Osteoblast (primary cell): Measurements from ENCODE around the gene MAP6. TPM values are rescaled to one million over a fixed set of nuclear protein-coding genes. Genes with fewer than 3 reads are reported as not detected.

Source experiments
- DNase-seq: peaks from one replicate; pipeline ENCODE4 v3.0.0; 2011; ENCODE audit warnings: low spot score, mixed read lengths; ENCODE audit not compliant: insufficient read length; ENCODE audit errors: missing footprints
- H2AFZ ChIP-seq: 2 replicates; pipeline ENCODE4 v1.6.0; 2011; ENCODE audit warnings: mild to moderate bottlenecking, low read length
- H3K27ac ChIP-seq: 2 replicates; pipeline ENCODE4 v1.5.1; 2011; ENCODE audit warnings: mild to moderate bottlenecking, low read depth, low read length, moderate library complexity
- H3K27me3 ChIP-seq: 2 replicates; pipeline ENCODE4 v1.6.0; 2012; ENCODE audit warnings: mild to moderate bottlenecking, control low read depth, inconsistent platforms, low read length, moderate library complexity; ENCODE audit not compliant: insufficient read depth
- H3K36me3 ChIP-seq: 2 replicates; pipeline ENCODE4 v1.5.1; 2011; ENCODE audit warnings: mild to moderate bottlenecking, low read length, control low read depth, moderate library complexity; ENCODE audit not compliant: insufficient read depth
- H3K4me1 ChIP-seq: 2 replicates; pipeline ENCODE4 v1.5.1; 2011; ENCODE audit warnings: mild to moderate bottlenecking, low read length, control low read depth, moderate library complexity; ENCODE audit not compliant: insufficient read depth
- H3K4me2 ChIP-seq: 2 replicates; pipeline ENCODE4 v1.6.0; 2011; ENCODE audit warnings: mild to moderate bottlenecking, low read length; ENCODE audit not compliant: insufficient read depth
- H3K4me3 ChIP-seq: fragments of 200-600 bp; sonication (generic); 3 replicates; pipeline ENCODE4 v1.5.1; 2012; ENCODE audit warnings: mild to moderate bottlenecking, low read length, inconsistent platforms; ENCODE audit not compliant: insufficient read depth
- H3K79me2 ChIP-seq: 2 replicates; pipeline ENCODE4 v1.6.0; 2012; ENCODE audit warnings: mild to moderate bottlenecking, low read length, control low read depth, inconsistent platforms; ENCODE audit not compliant: insufficient read depth
- H3K9me3 ChIP-seq: 2 replicates; pipeline ENCODE4 v1.5.1; 2011; ENCODE audit warnings: low read depth, low read length, control low read depth
- H4K20me1 ChIP-seq: 2 replicates; pipeline ENCODE4 v1.6.0; 2012; ENCODE audit warnings: mild to moderate bottlenecking, low read length, control low read depth; ENCODE audit not compliant: insufficient read depth
- CTCF ChIP-seq: IDR thresholded peaks from 2 replicates; pipeline ENCODE4 v1.5.1; 2011; ENCODE audit warnings: mild to moderate bottlenecking, low read depth, low read length, moderate library complexity; ENCODE audit errors: extremely low read depth
- total RNA-seq: library from RNA; depleted of rRNA; stranded (reverse); fragments of >200 nt; gene quantifications from 2 replicates; pipeline ENCODE4 v1.2.3, GENCODE V29; 2012

MAP6 gene
- total RNA-seq, 1 donor = 0.72 TPM

GRCh38 chr11:75597636-75598035 is 71.2 kb downstream of the MAP6 start:
- Histone ChIP-seq H3K36me3 (no peaks in the 10 kb centered on the region), H3K27ac (no peak overlapping the region), H3K27me3 (peaks cover 7% of the 10 kb centered on the region), H3K9me3 (no peaks in the 10 kb centered on the region), H3K4me2 (no peak overlapping the region), H3K4me1 (peaks cover under 1% of the 10 kb centered on the region), H2AFZ (no peak overlapping the region), H4K20me1 (no peaks in the 10 kb centered on the region), H3K79me2 (no peaks in the 10 kb centered on the region), H3K4me3 (no peak overlapping the region)
- TF ChIP-seq CTCF = peak; percentile 72
- DNase-seq = no peak

GRCh38 chr11:75596914-75597313 is 71.9 kb downstream of the MAP6 start:
- H3K9me3 ChIP-seq = no peaks in the 10 kb centered on the region
- TF ChIP-seq CTCF = no peak
- no peak overlapping the region for H3K4me2 ChIP-seq
- H2AFZ ChIP-seq = no peak overlapping the region
- peaks cover 7% of the 10 kb centered on the region for H3K27me3 ChIP-seq
- no peaks in the 10 kb centered on the region for H4K20me1 ChIP-seq
- H3K4me1 ChIP-seq = no peaks in the 10 kb centered on the region
- H3K27ac ChIP-seq = no peak overlapping the region
- no peaks in the 10 kb centered on the region for H3K79me2 ChIP-seq
- no peak for DNase-seq
- H3K4me3 ChIP-seq = no peak overlapping the region
- no peaks in the 10 kb centered on the region for H3K36me3 ChIP-seq

- H3K4me1 ChIP-seq = no peaks in the 10 kb centered on the region
- no peak for TF ChIP-seq CTCF
- H4K20me1 ChIP-seq = no peaks in the 10 kb centered on the region
- DNase-seq = no peak
- H3K27ac ChIP-seq = no peak overlapping the region
- no peaks in the 10 kb centered on the region for H3K79me2 ChIP-seq
- peaks cover 7% of the 10 kb centered on the region for H3K27me3 ChIP-seq
- H3K9me3 ChIP-seq = no peaks in the 10 kb centered on the region
- H3K4me3 ChIP-seq = no peak overlapping the region
- no peaks in the 10 kb centered on the region for H3K36me3 ChIP-seq
- H3K4me2 ChIP-seq = no peak overlapping the region
- no peak overlapping the region for H2AFZ ChIP-seq
Measured at GRCh38 chr11:75595429-75595828, 73.4 kb downstream of the MAP6 start.

- no peak overlapping the region for H3K4me2 ChIP-seq
- no peak overlapping the region for H3K4me3 ChIP-seq
- H3K4me1 ChIP-seq = no peaks in the 10 kb centered on the region
- no peaks in the 10 kb centered on the region for H3K79me2 ChIP-seq
- no peaks in the 10 kb centered on the region for H4K20me1 ChIP-seq
- no peak overlapping the region for H2AFZ ChIP-seq
- no peaks in the 10 kb centered on the region for H3K36me3 ChIP-seq
- no peaks in the 10 kb centered on the region for H3K9me3 ChIP-seq
- no peak for DNase-seq
- H3K27me3 ChIP-seq = peaks cover 7% of the 10 kb centered on the region
- no peak for TF ChIP-seq CTCF
- H3K27ac ChIP-seq = no peak overlapping the region
Measured at GRCh38 chr11:75594211-75594610, 74.6 kb downstream of the MAP6 start.
